Common myeloid progenitor, CD34-positive (primary cell): ENCODE data around the gene MAP2K3.

Experiments
- CTCF ChIA-PET: fragments of 350-600 bp; sonication (Branson Sonifier 250); formaldehyde crosslinking; loops from one replicate; lab custom pipeline; 2021; ENCODE audit warnings: antibody characterized with exemption; lab: Charles Lee
- POLR2A ChIA-PET: fragments of 350-600 bp; sonication (Branson Sonifier 250); formaldehyde crosslinking; loops from one replicate; lab custom pipeline; 2021; ENCODE audit warnings: antibody characterized with exemption; lab: Charles Lee
- DNase-seq, 3 donors: peaks; one replicate each; pipeline versions ENCODE4 v3.0.0 to v3.0.0-alpha.2; 2013
- H3K27ac ChIP-seq, 2 experiments: 1 replicate in 1 of 2; 2 replicates in 1 of 2; pipeline ENCODE4 v1.7.0; 2013; ENCODE audit warnings: inconsistent platforms in 2 of 2, low read length in 2 of 2, mild to moderate bottlenecking in 2 of 2, low read depth in 1 of 2, moderate library complexity in 1 of 2; ENCODE audit not compliant: severe bottlenecking in 2 of 2, insufficient read depth in 1 of 2, poor library complexity in 1 of 2
- H3K27me3 ChIP-seq, 5 experiments: replicated peaks in 2 of 5; 1 replicate in 3 of 5; 2 replicates in 2 of 5; pipeline versions ENCODE4 v1.6.1 to v1.7.0; 2013; ENCODE audit warnings: low read length in 4 of 5, mild to moderate bottlenecking in 2 of 5, moderate library complexity in 2 of 5, inconsistent platforms in 1 of 5; ENCODE audit not compliant: insufficient read depth in 5 of 5, control insufficient read depth in 4 of 5
- H3K36me3 ChIP-seq, 4 experiments: 1 replicate in 2 of 4; 2 replicates in 2 of 4; pipeline versions ENCODE4 v1.6.1 to v1.7.0; 2013; ENCODE audit warnings: low read length in 3 of 4, control low read depth in 1 of 4, mild to moderate bottlenecking in 1 of 4; ENCODE audit not compliant: control insufficient read depth in 4 of 4, insufficient read depth in 4 of 4
- H3K4me1 ChIP-seq, 4 experiments: 1 replicate in 3 of 4; 2 replicates in 1 of 4; pipeline versions ENCODE4 v1.6.1 to v1.7.1; 2013; ENCODE audit warnings: low read length in 3 of 4, mild to moderate bottlenecking in 3 of 4, control low read depth in 1 of 4, inconsistent platforms in 1 of 4, moderate library complexity in 1 of 4; ENCODE audit not compliant: control insufficient read depth in 4 of 4, insufficient read depth in 4 of 4; ENCODE audit errors: control extremely low read depth in 1 of 4
- H3K4me3 ChIP-seq, 7 experiments: 1 replicate in 4 of 7; 2 replicates in 3 of 7; pipeline versions ENCODE4 v1.5.1 to v1.7.0; 2013; ENCODE audit warnings: mild to moderate bottlenecking in 7 of 7, low read length in 6 of 7, moderate library complexity in 6 of 7, inconsistent platforms in 2 of 7, low read depth in 2 of 7, control low read depth in 1 of 7; ENCODE audit not compliant: insufficient read depth in 4 of 7, control insufficient read depth in 1 of 7; ENCODE audit errors: extremely low read depth in 1 of 7
- H3K9me3 ChIP-seq, 5 experiments: 1 replicate in 4 of 5; 2 replicates in 1 of 5; pipeline versions ENCODE4 v1.6.1 to v1.7.1; 2013; ENCODE audit warnings: low read length in 4 of 5, mild to moderate bottlenecking in 2 of 5, inconsistent platforms in 1 of 5, low read depth in 1 of 5, moderate library complexity in 1 of 5; ENCODE audit not compliant: control insufficient read depth in 4 of 5, insufficient read depth in 2 of 5; ENCODE audit errors: control extremely low read depth in 1 of 5
- WGBS: methylation state at CpG from one replicate; pipeline ENCODE4 v1.1.5; 2013; ENCODE audit not compliant: insufficient coverage; 5-methylcytosine and 5-hydroxymethylcytosine counted together

Gene MAP2K3

GRCh38 chr17:21249086-21249795, 35.3 kb upstream of the MAP2K3 start:
- Histone ChIP-seq H3K4me3 (no peak overlapping the region), H3K27ac (no peak overlapping the region), H3K36me3 (no peaks in the 10 kb centered on the region), H3K9me3 (no peaks in the 10 kb centered on the region), H3K27me3 (no peaks in the 10 kb centered on the region), H3K4me1 (peaks cover 5 to 19% (median 14%) of the 10 kb centered on the region in 4 experiments)
- CTCF ChIA-PET = interaction anchor here (0.9 to 3.1 kb wide), 4 partner anchors 10 to 117 kb away, joined by 3 to 16 read pairs (median 4); no protein-coding TSS in a partner anchor
- POLR2A ChIA-PET = interaction anchor here (0.6 to 0.7 kb wide), 2 partner anchors 20 to 118 kb away, joined by 3 to 4 read pairs; no protein-coding TSS in a partner anchor
- DNase-seq = no peak
- 96% methylated on average over 8 of the region's 12 CpGs for WGBS

DNA sequence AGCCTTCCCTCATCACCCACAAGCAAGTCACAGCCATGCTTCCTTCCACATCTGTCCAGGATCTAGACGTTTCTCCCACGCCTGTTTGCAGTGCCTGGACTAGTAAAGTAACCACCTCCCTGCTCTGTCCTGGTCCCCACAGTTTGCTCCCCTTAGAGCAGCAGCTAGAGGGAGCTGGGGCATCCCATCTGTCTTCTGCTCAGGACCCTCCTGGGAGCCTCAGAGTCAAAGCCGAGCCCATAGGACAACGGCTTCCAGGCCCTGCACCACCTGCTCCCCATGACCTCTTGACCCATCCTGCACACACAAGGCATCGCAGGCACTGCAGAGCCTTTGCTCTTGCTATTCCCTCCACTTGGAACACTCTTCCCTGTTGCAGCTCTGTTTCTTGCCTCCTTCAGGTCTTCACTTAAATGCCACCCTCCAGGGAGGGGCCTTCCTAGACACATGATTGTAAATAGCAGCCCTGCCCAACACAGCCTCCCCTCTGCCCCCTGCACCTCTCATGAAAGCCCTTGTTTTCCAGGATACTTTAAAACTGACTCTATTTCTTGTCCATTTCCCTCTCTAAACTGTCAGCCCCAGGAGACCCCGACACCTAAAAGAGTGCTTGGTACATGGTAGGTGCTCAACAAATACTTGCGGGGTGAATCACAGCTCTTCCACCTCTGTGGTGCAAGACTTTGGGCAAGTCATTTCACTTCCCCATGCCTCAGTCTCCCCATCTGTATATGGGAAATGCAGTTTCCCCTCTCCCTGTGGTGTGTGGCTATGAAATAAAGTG, 34.4 kb upstream of the MAP2K3 start:
- Histone ChIP-seq H3K27ac (no peak overlapping the region), H3K9me3 (no peaks in the 10 kb centered on the region), H3K27me3 (no peaks in the 10 kb centered on the region), H3K36me3 (no peaks in the 10 kb centered on the region), H3K4me1 (peaks cover 5 to 19% (median 14%) of the 10 kb centered on the region in 4 experiments), H3K4me3 (no peak overlapping the region)
- CTCF ChIA-PET = interaction anchor here (1.3 to 3.1 kb wide), 4 partner anchors 11 to 37 kb away, joined by 3 to 16 read pairs (median 4); no protein-coding TSS in a partner anchor
- WGBS = 73% methylated on average over 5 of the region's 7 CpGs
- POLR2A ChIA-PET = interaction anchor here (0.7 kb wide), 1 partner anchor 117 kb away, joined by 3 read pairs; no protein-coding TSS in a partner anchor
- DNase-seq = no peak

DNA sequence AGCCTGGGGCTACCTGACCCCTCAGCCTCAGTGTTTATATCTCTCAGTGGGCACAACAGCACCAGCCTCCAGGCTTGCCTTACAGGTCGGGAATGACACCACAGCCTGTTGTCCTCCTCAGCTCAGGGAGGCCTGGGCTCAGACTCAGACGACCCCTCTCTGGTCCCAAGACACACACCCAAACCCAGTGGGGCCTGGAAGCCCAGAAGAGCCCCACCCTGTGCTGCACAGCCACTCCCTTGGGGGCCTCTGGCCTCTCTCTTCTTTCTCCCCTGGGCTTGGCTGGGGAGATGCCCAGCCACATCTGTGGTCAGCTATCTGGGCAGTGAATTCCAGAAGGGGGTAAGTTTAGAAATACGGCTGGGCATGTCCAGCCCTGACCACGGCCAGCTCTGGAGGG, 33.7 kb upstream of the MAP2K3 start:
- no peak overlapping the region for H3K27ac ChIP-seq
- no peaks in the 10 kb centered on the region for H3K9me3 ChIP-seq
- ChIA-PET POLR2A (no interaction called here), CTCF (interaction anchor here (1.2 to 3.1 kb wide), 3 partner anchors 11 to 26 kb away, joined by 3 to 16 read pairs (median 3); no protein-coding TSS in a partner anchor)
- WGBS = 93% methylated on average over 4 of the region's 4 CpGs
- no peak overlapping the region for H3K4me3 ChIP-seq
- no peaks in the 10 kb centered on the region for H3K27me3 ChIP-seq
- no peak for DNase-seq
- no peaks in the 10 kb centered on the region for H3K36me3 ChIP-seq
- H3K4me1 ChIP-seq = peaks cover 5 to 13% (median 12%) of the 10 kb centered on the region in 4 experiments

DNA sequence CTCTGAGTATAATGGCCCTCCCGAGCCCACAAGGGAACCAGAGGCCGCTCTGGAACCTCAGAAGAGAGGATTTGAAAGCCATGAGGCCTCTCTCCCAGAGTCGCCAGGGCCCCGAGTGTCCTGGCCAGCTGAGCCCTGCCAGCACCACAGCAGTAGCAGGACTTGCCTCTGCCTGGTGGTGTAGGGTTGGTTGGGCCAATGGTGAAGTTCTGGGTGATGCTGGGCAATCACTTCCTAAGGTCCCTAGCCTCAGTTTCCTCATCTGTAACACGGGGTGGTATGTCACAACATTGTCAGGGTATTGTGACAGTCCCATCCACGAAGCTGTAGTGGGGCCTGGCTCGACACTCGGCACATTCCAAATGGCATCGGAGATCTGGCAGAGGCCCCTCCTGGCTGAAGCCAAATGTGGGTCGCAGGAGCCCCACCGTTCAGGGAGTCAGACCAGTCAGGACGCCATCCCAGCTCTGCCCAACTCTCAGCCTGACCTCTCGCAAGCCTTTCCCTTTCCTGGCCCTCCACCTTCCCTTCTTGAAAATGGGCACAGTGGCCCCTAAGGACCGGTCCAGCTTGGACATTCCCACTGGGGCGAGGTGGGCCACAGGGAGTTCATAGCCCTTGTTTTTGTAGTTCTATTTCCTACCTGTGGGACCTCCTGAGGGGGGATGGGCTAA, 33.0 kb upstream of the MAP2K3 start:
- H3K27me3 ChIP-seq = no peaks in the 10 kb centered on the region
- DNase-seq = no peak
- no peak overlapping the region for H3K27ac ChIP-seq
- H3K9me3 ChIP-seq = no peaks in the 10 kb centered on the region
- ChIA-PET POLR2A (no interaction called here), CTCF (interaction anchor here (1.2 to 3.1 kb wide), 3 partner anchors 12 to 14 kb away, joined by 3 to 16 read pairs (median 3); no protein-coding TSS in a partner anchor)
- WGBS = 98% methylated on average over 15 of the region's 15 CpGs
- no peaks in the 10 kb centered on the region for H3K36me3 ChIP-seq
- H3K4me3 ChIP-seq = no peak overlapping the region
- H3K4me1 ChIP-seq = peaks cover 5 to 13% (median 11%) of the 10 kb centered on the region in 4 experiments

DNA sequence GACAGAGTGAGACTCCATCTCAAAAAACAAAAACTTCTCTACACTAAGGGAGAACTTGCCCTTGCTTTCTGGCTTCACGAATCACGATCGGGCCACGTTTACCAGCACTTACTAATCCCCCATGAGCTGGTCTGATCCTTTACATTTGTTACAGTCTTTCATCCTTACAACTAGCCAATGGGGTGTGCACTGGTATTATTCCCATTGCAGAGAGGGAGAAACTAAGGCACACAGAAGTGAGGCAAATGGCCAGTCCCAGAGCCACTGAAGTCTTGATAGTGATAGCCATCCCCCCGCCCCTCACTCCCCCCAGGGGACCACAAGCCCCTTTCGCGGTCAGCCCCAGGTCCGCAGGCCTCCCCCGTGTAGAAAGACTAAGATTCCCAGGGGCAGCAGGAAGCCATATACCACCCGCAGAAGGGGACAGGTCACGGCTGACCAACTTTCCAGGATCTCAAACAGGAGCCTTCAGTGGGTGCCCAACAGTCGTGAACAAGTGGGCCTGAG, 32.2 kb upstream of the MAP2K3 start:
- 40% methylated on average over 12 of the region's 12 CpGs for WGBS
- POLR2A ChIA-PET = interaction anchor here (1.9 kb wide), 1 partner anchor 39 kb away, joined by 7 read pairs; the partner anchor contains the start of gene TMEM11
- H3K4me3 ChIP-seq = peak overlapping the region; percentile 23 to 76 (median 67)
- peak in 1 of 3 donors; percentile 16 for DNase-seq
- H3K27me3 ChIP-seq = no peaks in the 10 kb centered on the region
- no peaks in the 10 kb centered on the region for H3K36me3 ChIP-seq
- H3K9me3 ChIP-seq = no peaks in the 10 kb centered on the region
- no peak overlapping the region for H3K27ac ChIP-seq
- H3K4me1 ChIP-seq = peaks cover 5 to 13% (median 11%) of the 10 kb centered on the region in 4 experiments
- CTCF ChIA-PET = interaction anchor here (1.2 to 1.3 kb wide), 2 partner anchors 13 kb away, joined by 3 read pairs; no protein-coding TSS in a partner anchor

GRCh38 chr17:21252796-21253645, 31.5 kb upstream of the MAP2K3 start, which contains the start of gene NATD1:
NATD1 (minus strand) TSS chr17:21253410; CDS start chr17:21253264, 146 bp downstream.
- H3K36me3 ChIP-seq = no peaks in the 10 kb centered on the region
- no peak within 1 kb of the TSS for H3K27ac ChIP-seq
- no peaks in the 10 kb centered on the region for H3K9me3 ChIP-seq
- under 1% methylated on average over 90 of the region's 117 CpGs for WGBS
- CTCF ChIA-PET = interaction anchor here (1.3 kb wide), 1 partner anchor 14 kb away, joined by 3 read pairs; no protein-coding TSS in a partner anchor
- DNase-seq = peak; percentile 81 to 92 (median 89)
- no peaks in the 10 kb centered on the region for H3K27me3 ChIP-seq
- POLR2A ChIA-PET = interaction anchor here (1.9 kb wide), 1 partner anchor 39 kb away, joined by 7 read pairs; the partner anchor contains the start of gene TMEM11
- peaks cover 5 to 13% (median 11%) of the 10 kb centered on the region in 4 experiments for H3K4me1 ChIP-seq
- peak within 1 kb of the TSS; percentile 23 to 76 (median 70) for H3K4me3 ChIP-seq
